Glomerular visceral epithelial cell (primary cell): Measurements from ENCODE around the gene ORM2.

Experiments used
- DNase-seq: peaks from one replicate; pipeline ENCODE4 v3.0.0-alpha.2; 2016; ENCODE audit errors: extremely low spot score

ORM2 gene

GRCh38 chr9:114294664-114295063 is 35.0 kb upstream of the ORM2 start:
- DNase-seq = no peak

- DNase-seq = no peak
These were observed 33.3 kb upstream of the ORM2 start for GRCh38 chr9:114296338-114296737.

GRCh38 chr9:114299286-114300152 is 30.1 kb upstream of the ORM2 start:
- DNase-seq = no peak

- no peak for DNase-seq
These were observed 29.4 kb upstream of the ORM2 start for GRCh38 chr9:114300153-114300845.

GRCh38 chr9:114300846-114301797 is 28.5 kb upstream of the ORM2 start:
- DNase-seq = no peak

- DNase-seq = no peak
These were observed 27.7 kb upstream of the ORM2 start for GRCh38 chr9:114301798-114302565.

GRCh38 chr9:114302727-114303126 is 26.9 kb upstream of the ORM2 start:
- DNase-seq = no peak

- DNase-seq = no peak
These were observed 26.1 kb upstream of the ORM2 start for GRCh38 chr9:114303571-114303970.

GRCh38 chr9:114303977-114304376 is 25.7 kb upstream of the ORM2 start:
- DNase-seq = no peak

GRCh38 chr9:114304416-114305188 is 25.1 kb upstream of the ORM2 start:
- DNase-seq = no peak

GRCh38 chr9:114307899-114308267 is 21.8 kb upstream of the ORM2 start:
- no peak for DNase-seq

- DNase-seq = no peak
These were observed 21.2 kb upstream of the ORM2 start for GRCh38 chr9:114308361-114308950.

- no peak for DNase-seq
These were observed 20.6 kb upstream of the ORM2 start for GRCh38 chr9:114309096-114309495.

- DNase-seq = no peak
These were observed 18.9 kb upstream of the ORM2 start for GRCh38 chr9:114310471-114311450.

- DNase-seq = no peak
These were observed 17.8 kb upstream of the ORM2 start for GRCh38 chr9:114311571-114312512.

- no peak for DNase-seq
These were observed 17.2 kb upstream of the ORM2 start for GRCh38 chr9:114312513-114312875.

- DNase-seq = no peak
These were observed 16.5 kb upstream of the ORM2 start for GRCh38 chr9:114313186-114313585.
